Cardiac ventricle fibroblast (primary cell): ENCODE data around the gene EIF4E2. TPM values are rescaled to one million over a fixed set of nuclear protein-coding genes. Genes with fewer than 3 reads are reported as not detected.

Experiments used
- total RNA-seq: library from RNA; depleted of rRNA; stranded (reverse); fragments of >200 nt; gene quantifications from 2 replicates; pipeline ENCODE4 v1.2.3, GENCODE V29; 2015

EIF4E2 gene
- total RNA-seq: 47.5 and 52.8 TPM in 2 replicates

GRCh38 chr2:232550354-232551249 lies at the start of gene EIF4E2, which contains the start of gene TIGD1:
EIF4E2 (plus strand) TSS chr2:232550689; CDS start chr2:232550725, 36 bp downstream.
TIGD1 (minus strand) TSS chr2:232550557; CDS start chr2:232549882, 675 bp downstream.

GRCh38 chr2:232519581-232520438 lies 30.7 kb upstream of the EIF4E2 start, which contains the start of gene PRSS56:
PRSS56 (plus strand) TSS chr2:232520388; CDS start chr2:232520599, 211 bp downstream.

GRCh38 chr2:232525791-232526371 lies 24.6 kb upstream of the EIF4E2 start, which contains the start of gene CHRND:
CHRND (plus strand) TSS chr2:232526160; CDS start chr2:232526216, 56 bp downstream.

GRCh38 chr2:232539298-232540231 lies 10.9 kb upstream of the EIF4E2 start, which contains the start of gene CHRNG:
CHRNG (plus strand) TSS chr2:232539692; CDS start chr2:232539748, 56 bp downstream.

Other genes with a start within 250 kb of the EIF4E2 start
- gene ALPP, start 171.9 kb upstream of the EIF4E2 start, total RNA-seq: not detected in 2 replicates
- not detected in 2 replicates for gene ALPG, start 143.8 kb upstream of the EIF4E2 start, total RNA-seq
- not detected in 2 replicates for gene ALPI, start 94.5 kb upstream of the EIF4E2 start, total RNA-seq
- gene ECEL1, start 62.9 kb upstream of the EIF4E2 start, total RNA-seq: not detected in 2 replicates
- not detected in 2 replicates for gene PRSS56, start 30.3 kb upstream of the EIF4E2 start, total RNA-seq
- not detected in 2 replicates for gene CHRND, start 24.5 kb upstream of the EIF4E2 start, total RNA-seq
- gene CHRNG, start 11.0 kb upstream of the EIF4E2 start, total RNA-seq: not detected in 2 replicates
- gene TIGD1, start 132 bp upstream of the EIF4E2 start, total RNA-seq: 1.4 and 3.2 TPM in 2 replicates
- 0.37 and 0.98 TPM in 2 replicates for gene EFHD1, start 82.9 kb downstream of the EIF4E2 start, total RNA-seq
- gene GIGYF2, start 146.6 kb downstream of the EIF4E2 start, total RNA-seq: 36.0 and 40.0 TPM in 2 replicates
- not detected in 2 replicates for gene KCNJ13, start 225.9 kb downstream of the EIF4E2 start, total RNA-seq